GM19023 (cell line): ENCODE measurements around the gene EFHC1.
"Not testable (repeated sequence)": the region's sequence is repeated elsewhere in the genome, so short reads cannot be mapped to it uniquely, and the experiment has no call there.

Experiments used
- ATAC-seq: cut with Tn5 transposase; IDR thresholded peaks from one replicate; pipeline ENCODE4 v1.9.1; 2021; ENCODE audit warnings: mild to moderate bottlenecking, moderate library complexity; ENCODE audit not compliant: unreplicated experiment

Gene EFHC1

GRCh38 chr6:52419809-52420667, at the start of gene EFHC1:
EFHC1 (plus strand) TSS chr6:52420342; CDS start chr6:52420411, 69 bp downstream.
- ATAC-seq = peak; percentile 91

- ATAC-seq = no peak
Observed at GRCh38 chr6:52371656-52372191, 48.4 kb upstream of the EFHC1 start.

- ATAC-seq = no peak
Observed at GRCh38 chr6:52373151-52373690, 46.9 kb upstream of the EFHC1 start.

GRCh38 chr6:52374247-52374646, 45.9 kb upstream of the EFHC1 start:
- no peak for ATAC-seq

- ATAC-seq = no peak
Observed at GRCh38 chr6:52375780-52376556, 44.2 kb upstream of the EFHC1 start.

- no peak for ATAC-seq
Observed at GRCh38 chr6:52376763-52377162, 43.4 kb upstream of the EFHC1 start.

- ATAC-seq = no peak
Observed at GRCh38 chr6:52377538-52378221, 42.5 kb upstream of the EFHC1 start.

GRCh38 chr6:52381249-52381648, 38.9 kb upstream of the EFHC1 start:
- no peak for ATAC-seq

GRCh38 chr6:52384145-52384766, 35.9 kb upstream of the EFHC1 start:
- ATAC-seq = no peak

- ATAC-seq = no peak
Observed at GRCh38 chr6:52385074-52385473, 35.1 kb upstream of the EFHC1 start.

GRCh38 chr6:52388119-52388518, 32.0 kb upstream of the EFHC1 start:
- ATAC-seq = not testable (repeated sequence)

GRCh38 chr6:52388790-52389189, 31.4 kb upstream of the EFHC1 start:
- ATAC-seq = no peak

GRCh38 chr6:52389264-52389625, 30.9 kb upstream of the EFHC1 start:
- no peak for ATAC-seq

- peak; percentile 67 for ATAC-seq
Observed at GRCh38 chr6:52389626-52390360, 30.3 kb upstream of the EFHC1 start.

GRCh38 chr6:52390361-52390727, 29.8 kb upstream of the EFHC1 start:
- ATAC-seq = peak; percentile 40

GRCh38 chr6:52391599-52391998, 28.5 kb upstream of the EFHC1 start:
- ATAC-seq = no peak

- no peak for ATAC-seq
Observed at GRCh38 chr6:52392944-52393343, 27.2 kb upstream of the EFHC1 start.

- no peak for ATAC-seq
Observed at GRCh38 chr6:52393780-52394179, 26.4 kb upstream of the EFHC1 start.

GRCh38 chr6:52394251-52394666, 25.9 kb upstream of the EFHC1 start:
- ATAC-seq = peak; percentile 45

GRCh38 chr6:52395969-52396368, 24.2 kb upstream of the EFHC1 start:
- no peak for ATAC-seq
